GM21360 (cell line): ENCODE data around the gene TBCD.

Experiments
- ATAC-seq: cut with Tn5 transposase; IDR thresholded peaks from one replicate; pipeline ENCODE4 v1.9.1; 2021; ENCODE audit warnings: mild to moderate bottlenecking, moderate library complexity; ENCODE audit not compliant: unreplicated experiment

Gene TBCD

GRCh38 chr17:82808006-82808405, 56.1 kb downstream of the TBCD start:
- ATAC-seq = no peak

GRCh38 chr17:82808921-82809905, 57.3 kb downstream of the TBCD start:
- ATAC-seq = no peak

- ATAC-seq = no peak
These were observed 59.0 kb downstream of the TBCD start for GRCh38 chr17:82810644-82811430.

GRCh38 chr17:82812058-82812457, 60.2 kb downstream of the TBCD start:
- ATAC-seq = no peak

- no peak for ATAC-seq
These were observed 60.7 kb downstream of the TBCD start for GRCh38 chr17:82812601-82813000.

GRCh38 chr17:82813299-82814051, 61.6 kb downstream of the TBCD start:
- no peak for ATAC-seq

GRCh38 chr17:82814834-82815233, 63.0 kb downstream of the TBCD start:
- no peak for ATAC-seq

GRCh38 chr17:82815354-82815753, 63.5 kb downstream of the TBCD start:
- ATAC-seq = no peak

GRCh38 chr17:82815790-82816305, 64.0 kb downstream of the TBCD start:
- ATAC-seq = no peak

GRCh38 chr17:82816358-82816757, 64.5 kb downstream of the TBCD start:
- no peak for ATAC-seq

- no peak for ATAC-seq
These were observed 66.1 kb downstream of the TBCD start for GRCh38 chr17:82817947-82818346.

- no peak for ATAC-seq
These were observed 68.7 kb downstream of the TBCD start for GRCh38 chr17:82820278-82821251.

GRCh38 chr17:82821554-82821953, 69.7 kb downstream of the TBCD start:
- no peak for ATAC-seq

- no peak for ATAC-seq
These were observed 70.4 kb downstream of the TBCD start for GRCh38 chr17:82822281-82822680.

GRCh38 chr17:82823004-82823403, 71.1 kb downstream of the TBCD start:
- no peak for ATAC-seq

- no peak for ATAC-seq
These were observed 73.8 kb downstream of the TBCD start for GRCh38 chr17:82825540-82826124.

GRCh38 chr17:82826211-82826610, 74.3 kb downstream of the TBCD start:
- no peak for ATAC-seq

- ATAC-seq = no peak
These were observed 75.1 kb downstream of the TBCD start for GRCh38 chr17:82826956-82827355.

GRCh38 chr17:82828875-82829487, 77.1 kb downstream of the TBCD start:
- ATAC-seq = no peak
